HG03060 (cell line): ENCODE data around the gene MANEAL.
"Not testable (repeated sequence)": the region's sequence is repeated elsewhere in the genome, so short reads cannot be mapped to it uniquely, and the experiment has no call there.

Source experiments
- ATAC-seq: cut with Tn5 transposase; IDR thresholded peaks from one replicate; pipeline ENCODE4 v1.9.1; 2021; ENCODE audit warnings: low read depth, moderate number of reproducible peaks; ENCODE audit not compliant: unreplicated experiment

The MANEAL gene, protein sequence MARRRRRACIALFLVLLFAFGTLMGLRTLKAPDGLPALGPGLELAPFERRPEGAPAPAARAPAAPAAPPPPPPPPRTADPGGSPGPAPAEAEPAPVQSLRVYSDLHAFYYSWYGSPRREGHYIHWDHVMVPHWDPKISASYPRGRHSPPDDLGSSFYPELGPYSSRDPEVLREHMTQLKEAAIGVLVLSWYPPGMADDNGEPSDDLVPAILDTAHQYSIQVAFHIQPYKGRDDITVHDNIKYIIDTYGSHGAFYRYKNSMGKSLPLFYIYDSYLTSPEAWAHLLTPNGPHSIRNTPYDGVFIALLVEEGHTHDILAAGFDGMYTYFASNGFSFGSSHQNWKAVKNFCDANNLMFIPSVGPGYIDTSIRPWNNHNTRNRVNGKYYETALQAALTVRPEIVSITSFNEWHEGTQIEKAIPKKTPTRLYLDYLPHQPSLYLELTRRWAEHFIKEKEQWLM

GRCh38 chr1:37793773-37794371, at the start of gene MANEAL:
Gene MANEAL, plus strand, starts transcription at chr1:37793847. Its CDS starts 336 bp downstream, at chr1:37794183.
- ATAC-seq: no peak

DNA sequence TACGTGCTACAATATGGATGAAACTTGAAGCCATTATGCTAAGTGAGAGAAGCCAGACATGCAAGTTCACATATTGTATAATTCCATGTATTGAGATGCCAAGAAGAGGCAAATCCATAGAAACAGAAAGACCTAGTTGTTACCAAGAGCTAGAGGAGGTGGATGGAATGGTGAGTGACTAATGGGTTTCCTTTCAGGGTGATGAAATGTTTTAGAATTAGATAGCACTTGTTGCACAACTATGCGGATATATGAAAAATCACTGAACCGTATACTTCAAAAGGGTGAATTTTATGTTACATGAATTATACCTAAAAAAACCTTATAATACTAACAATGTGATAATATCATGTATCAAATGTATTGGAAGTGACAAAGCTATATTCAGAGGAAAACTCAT, 46.8 kb upstream of the MANEAL start:
- no peak for ATAC-seq

- no peak for ATAC-seq
Observed at GRCh38 chr1:37748565-37748964, 45.1 kb upstream of the MANEAL start.

- ATAC-seq: no peak
Observed at GRCh38 chr1:37752213-37752582, 41.4 kb upstream of the MANEAL start.

DNA sequence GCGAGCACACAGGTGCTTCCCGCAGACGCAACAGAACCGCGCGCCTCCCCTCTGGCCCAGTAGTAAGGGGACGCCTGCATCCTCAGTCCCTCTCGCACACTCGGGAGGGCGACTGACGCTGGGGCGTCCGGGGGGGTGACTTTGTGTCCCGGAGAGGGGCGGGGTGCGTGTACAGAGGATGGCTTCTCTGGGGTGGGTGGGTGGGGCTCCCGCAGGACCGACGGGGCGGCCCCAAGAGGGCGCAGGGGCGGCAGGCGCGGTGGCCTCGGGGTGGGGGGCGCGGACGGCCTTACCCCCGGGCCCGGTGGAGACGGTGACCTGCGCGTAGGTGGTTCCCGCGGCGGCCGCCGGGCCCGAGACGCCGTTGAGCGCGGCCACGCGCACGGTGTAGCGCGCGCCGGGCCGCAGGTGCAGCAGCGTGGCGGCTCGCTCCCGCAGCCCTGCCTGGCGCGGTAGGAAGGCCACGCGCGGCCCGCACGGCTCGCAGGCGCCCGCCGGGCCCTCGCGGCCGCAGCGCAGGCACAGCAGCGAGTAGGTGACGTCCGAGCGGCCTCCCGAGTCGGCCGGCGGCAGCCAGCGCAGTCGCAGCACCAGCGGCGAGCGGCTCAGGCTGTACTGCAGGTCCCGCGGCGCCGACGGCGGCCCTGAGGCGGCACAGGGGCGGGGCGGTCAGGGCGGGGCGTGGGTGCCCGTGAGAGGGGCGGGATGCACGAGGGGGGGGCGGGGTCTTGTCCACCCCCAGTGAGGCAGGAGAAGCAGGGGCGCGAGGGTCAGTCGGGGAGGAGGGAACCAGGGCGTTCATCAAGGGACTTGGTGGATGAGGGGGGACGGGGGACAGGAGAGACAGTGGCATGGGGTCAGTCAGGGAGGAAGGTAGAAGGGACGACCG, 40.8 kb upstream of the MANEAL start:
- no peak for ATAC-seq

GRCh38 chr1:37753473-37754321, 40.0 kb upstream of the MANEAL start:
- ATAC-seq: no peak

- no peak for ATAC-seq
Observed at GRCh38 chr1:37755290-37755689, 38.4 kb upstream of the MANEAL start.

- ATAC-seq: no peak
Observed at GRCh38 chr1:37755951-37756560, 37.6 kb upstream of the MANEAL start.

DNA sequence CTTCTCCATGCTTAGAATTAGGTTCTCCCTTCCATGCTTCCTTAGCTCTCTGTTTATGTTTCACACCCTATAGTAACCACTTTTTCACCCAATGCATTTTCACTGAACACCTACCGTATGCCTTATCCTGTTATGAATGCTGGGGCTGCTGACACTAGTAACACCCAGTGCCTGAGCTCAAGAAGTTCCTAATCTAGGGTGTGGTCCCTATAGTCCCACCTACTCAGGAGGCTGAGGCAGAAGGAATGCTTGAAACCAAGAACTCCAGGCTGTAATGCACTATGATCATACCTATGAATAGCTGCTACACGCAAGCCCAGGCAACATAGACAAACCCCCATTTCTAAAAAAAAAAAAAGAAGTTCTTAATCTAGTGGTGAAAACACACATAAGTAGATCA, 34.2 kb upstream of the MANEAL start:
- no peak for ATAC-seq

DNA sequence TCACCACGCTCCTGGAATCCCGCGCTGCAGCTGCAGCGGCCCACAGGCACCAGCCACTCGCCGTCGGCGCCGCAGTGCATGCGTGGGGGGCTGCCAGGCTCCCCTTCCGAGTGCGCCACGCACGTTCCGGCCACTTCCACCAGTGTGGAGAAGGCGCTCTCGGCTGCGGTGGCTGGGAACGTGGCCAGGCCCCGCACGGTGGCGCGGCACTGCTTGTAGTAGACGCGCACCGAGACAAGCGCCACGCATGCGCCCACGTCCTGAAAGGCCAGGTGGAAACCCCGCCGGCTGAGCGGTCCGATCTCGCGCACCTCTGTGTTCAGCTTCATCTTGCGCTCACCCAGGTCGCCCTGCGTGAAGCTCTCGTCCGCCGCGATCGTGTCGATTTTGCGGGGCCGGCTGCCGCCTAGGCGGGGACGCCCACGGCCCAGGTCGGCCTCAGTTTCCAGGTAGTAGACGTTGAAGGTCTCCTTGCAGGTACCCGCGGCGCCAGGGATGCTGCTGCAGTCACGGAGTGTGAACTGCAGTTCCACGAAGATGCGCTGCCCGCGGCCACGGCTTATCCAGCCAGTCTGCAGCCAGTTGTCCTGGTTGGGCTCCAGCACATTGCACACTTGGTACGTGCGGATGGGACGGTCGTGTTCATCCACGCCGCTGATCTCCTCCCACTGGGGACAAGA, 32.1 kb upstream of the MANEAL start:
- no peak for ATAC-seq

GRCh38 chr1:37762516-37762915, 31.1 kb upstream of the MANEAL start:
- ATAC-seq: no peak

GRCh38 chr1:37763791-37764413, 29.7 kb upstream of the MANEAL start:
- ATAC-seq: no peak

DNA sequence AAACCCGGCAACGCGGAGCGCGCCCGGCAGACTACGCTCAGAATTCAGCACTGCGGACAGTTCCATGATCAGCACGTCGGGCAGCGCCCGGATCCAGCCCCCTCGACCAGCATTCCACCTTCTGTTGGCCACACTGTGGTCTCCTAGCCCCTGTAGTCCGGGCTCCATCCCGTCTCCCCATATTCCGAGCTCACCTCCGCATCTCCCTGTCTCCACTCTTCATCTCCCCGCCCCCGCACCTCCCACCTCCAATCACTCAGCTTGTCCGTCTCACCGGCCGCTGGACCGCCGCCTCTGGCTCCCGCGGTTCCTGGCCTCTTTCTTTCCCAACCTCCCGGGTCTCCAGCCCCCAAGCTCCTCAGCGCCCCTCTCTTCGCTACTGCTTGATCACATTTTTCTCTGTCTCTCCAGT, 29.2 kb upstream of the MANEAL start:
- no peak for ATAC-seq

GRCh38 chr1:37764888-37765441, 28.7 kb upstream of the MANEAL start, which contains the start of gene EPHA10:
Gene EPHA10, minus strand, starts transcription at chr1:37765120. Its CDS starts 54 bp downstream, at chr1:37765066.
- ATAC-seq: no peak

- no peak for ATAC-seq
Observed at GRCh38 chr1:37765916-37766664, 27.6 kb upstream of the MANEAL start.

DNA sequence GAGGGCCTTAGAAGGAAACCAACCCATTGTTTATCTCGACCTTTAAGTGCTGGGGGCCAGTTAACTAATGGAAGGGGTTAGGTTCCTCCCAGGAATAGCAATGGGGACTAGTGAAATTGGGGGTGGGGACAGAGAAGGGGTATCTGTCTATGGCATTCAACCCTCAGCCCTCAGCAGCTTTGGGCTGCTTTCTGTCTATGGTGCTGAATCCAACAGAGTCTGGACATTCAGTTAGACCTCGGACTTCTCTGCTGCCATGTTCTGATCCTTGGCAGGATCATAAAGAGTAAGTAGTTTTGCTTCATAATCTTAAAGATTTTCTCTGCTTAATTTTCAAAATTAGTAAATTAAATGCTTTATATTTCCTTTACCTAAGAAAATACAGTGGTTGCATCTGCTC, 26.2 kb upstream of the MANEAL start:
- no peak for ATAC-seq

- not testable (repeated sequence) for ATAC-seq
Observed at GRCh38 chr1:37771440-37771839, 22.2 kb upstream of the MANEAL start.
